ENCODE results near the gene ZDHHC9. TPM values are rescaled to one million over a fixed set of nuclear protein-coding genes. Genes with fewer than 3 reads are reported as not detected.

Gene ZDHHC9
- polyA plus RNA-seq, 1 of the 3 experiments (the other 2 are of a cell fraction), result 8.1 TPM

DNA sequence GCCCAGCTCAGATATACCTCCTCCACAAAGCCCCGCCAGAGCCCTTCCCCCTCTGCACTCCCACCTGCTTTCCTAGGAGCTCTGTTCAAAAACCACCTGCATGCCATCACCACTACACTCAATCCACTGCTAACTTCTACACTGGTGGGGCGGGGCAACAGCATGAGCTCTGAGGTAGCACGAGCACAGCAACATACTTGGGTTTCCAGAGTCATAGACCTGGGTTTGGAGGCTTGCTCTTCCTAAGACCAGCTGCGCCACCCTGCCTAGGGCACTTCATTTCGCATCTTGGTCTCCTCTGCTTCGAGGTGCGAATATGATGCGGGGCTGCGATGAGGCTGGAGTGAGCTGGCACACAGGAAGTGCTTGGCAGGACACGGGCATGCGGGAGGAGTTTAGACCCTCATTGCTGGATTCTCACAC, 60.4 kb downstream of the ZDHHC9 start:
- H3K4me2 ChIP-seq, result no peak overlapping the region
- no peak overlapping the region for H3K27ac ChIP-seq (ENCODE audit: low read depth in 2 of 2, low read length in 1 of 2)
- H3K9me3 ChIP-seq, result no peaks in the 10 kb centered on the region
- DNase-seq, result no peak
- CTCF ChIA-PET, result interaction anchor here (0.6 to 1.4 kb wide), 4 partner anchors 142 to 294 kb away, joined by 3 read pairs; no protein-coding TSS in a partner anchor
- H3K36me3 ChIP-seq (replicated peaks in 1 of 2; ENCODE audit: control insufficient read depth in 1 of 2, insufficient read depth in 2 of 2, low read length in 1 of 2), result no peaks in the 10 kb centered on the region
- POLR2A ChIA-PET, result no interaction called here
- no peaks in the 10 kb centered on the region for H4K20me1 ChIP-seq (ENCODE audit: insufficient read depth)
- H3K79me2 ChIP-seq (ENCODE audit: insufficient read depth), result no peaks in the 10 kb centered on the region
- no peak overlapping the region for H3K9ac ChIP-seq
- TF ChIP-seq GATA2 (CRISPR knock-in tag; IDR thresholded peaks at IDR 0.05), result no peak
- no peak for TF ChIP-seq POLR2AphosphoS5 (IDR thresholded peaks at IDR 0.05; ENCODE audit: low read depth, low read length)
- TF ChIP-seq, protein P1, sequence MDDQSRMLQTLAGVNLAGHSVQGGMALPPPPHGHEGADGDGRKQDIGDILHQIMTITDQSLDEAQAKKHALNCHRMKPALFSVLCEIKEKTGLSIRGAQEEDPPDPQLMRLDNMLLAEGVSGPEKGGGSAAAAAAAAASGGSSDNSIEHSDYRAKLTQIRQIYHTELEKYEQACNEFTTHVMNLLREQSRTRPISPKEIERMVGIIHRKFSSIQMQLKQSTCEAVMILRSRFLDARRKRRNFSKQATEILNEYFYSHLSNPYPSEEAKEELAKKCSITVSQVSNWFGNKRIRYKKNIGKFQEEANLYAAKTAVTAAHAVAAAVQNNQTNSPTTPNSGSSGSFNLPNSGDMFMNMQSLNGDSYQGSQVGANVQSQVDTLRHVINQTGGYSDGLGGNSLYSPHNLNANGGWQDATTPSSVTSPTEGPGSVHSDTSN (IDR thresholded peaks at IDR 0.05), result no peak
- TF ChIP-seq, protein P2, sequence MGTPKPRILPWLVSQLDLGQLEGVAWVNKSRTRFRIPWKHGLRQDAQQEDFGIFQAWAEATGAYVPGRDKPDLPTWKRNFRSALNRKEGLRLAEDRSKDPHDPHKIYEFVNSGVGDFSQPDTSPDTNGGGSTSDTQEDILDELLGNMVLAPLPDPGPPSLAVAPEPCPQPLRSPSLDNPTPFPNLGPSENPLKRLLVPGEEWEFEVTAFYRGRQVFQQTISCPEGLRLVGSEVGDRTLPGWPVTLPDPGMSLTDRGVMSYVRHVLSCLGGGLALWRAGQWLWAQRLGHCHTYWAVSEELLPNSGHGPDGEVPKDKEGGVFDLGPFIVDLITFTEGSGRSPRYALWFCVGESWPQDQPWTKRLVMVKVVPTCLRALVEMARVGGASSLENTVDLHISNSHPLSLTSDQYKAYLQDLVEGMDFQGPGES (IDR thresholded peaks at IDR 0.05; ENCODE audit: low read depth, low read length), result no peak
- no peak for TF ChIP-seq NFIC (IDR thresholded peaks at IDR 0.05; ENCODE audit: borderline replicate concordance)
- TF ChIP-seq FOXM1 (IDR thresholded peaks at IDR 0.05; ENCODE audit: low read depth), result no peak
- TF ChIP-seq, protein P3, sequence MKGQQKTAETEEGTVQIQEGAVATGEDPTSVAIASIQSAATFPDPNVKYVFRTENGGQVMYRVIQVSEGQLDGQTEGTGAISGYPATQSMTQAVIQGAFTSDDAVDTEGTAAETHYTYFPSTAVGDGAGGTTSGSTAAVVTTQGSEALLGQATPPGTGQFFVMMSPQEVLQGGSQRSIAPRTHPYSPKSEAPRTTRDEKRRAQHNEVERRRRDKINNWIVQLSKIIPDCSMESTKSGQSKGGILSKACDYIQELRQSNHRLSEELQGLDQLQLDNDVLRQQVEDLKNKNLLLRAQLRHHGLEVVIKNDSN (IDR thresholded peaks at IDR 0.05; ENCODE audit: borderline replicate concordance, low read depth), result no peak
- TF ChIP-seq, protein P4, sequence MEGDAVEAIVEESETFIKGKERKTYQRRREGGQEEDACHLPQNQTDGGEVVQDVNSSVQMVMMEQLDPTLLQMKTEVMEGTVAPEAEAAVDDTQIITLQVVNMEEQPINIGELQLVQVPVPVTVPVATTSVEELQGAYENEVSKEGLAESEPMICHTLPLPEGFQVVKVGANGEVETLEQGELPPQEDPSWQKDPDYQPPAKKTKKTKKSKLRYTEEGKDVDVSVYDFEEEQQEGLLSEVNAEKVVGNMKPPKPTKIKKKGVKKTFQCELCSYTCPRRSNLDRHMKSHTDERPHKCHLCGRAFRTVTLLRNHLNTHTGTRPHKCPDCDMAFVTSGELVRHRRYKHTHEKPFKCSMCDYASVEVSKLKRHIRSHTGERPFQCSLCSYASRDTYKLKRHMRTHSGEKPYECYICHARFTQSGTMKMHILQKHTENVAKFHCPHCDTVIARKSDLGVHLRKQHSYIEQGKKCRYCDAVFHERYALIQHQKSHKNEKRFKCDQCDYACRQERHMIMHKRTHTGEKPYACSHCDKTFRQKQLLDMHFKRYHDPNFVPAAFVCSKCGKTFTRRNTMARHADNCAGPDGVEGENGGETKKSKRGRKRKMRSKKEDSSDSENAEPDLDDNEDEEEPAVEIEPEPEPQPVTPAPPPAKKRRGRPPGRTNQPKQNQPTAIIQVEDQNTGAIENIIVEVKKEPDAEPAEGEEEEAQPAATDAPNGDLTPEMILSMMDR (IDR thresholded peaks at IDR 0.05), result no peak
- TF ChIP-seq MEF2A (IDR thresholded peaks at IDR 0.05; ENCODE audit: borderline replicate concordance, low read depth), result no peak
- no peak for TF ChIP-seq TCF12 (IDR thresholded peaks at IDR 0.05)
- no peak for TF ChIP-seq CHD2 (IDR thresholded peaks at IDR 0.05; ENCODE audit: low read length, partially characterized antibody)
- no peak for TF ChIP-seq SMC3 (IDR thresholded peaks at IDR 0.05; ENCODE audit: low read depth, low read length)
- no peak for TF ChIP-seq RXRA (IDR thresholded peaks at IDR 0.05; ENCODE audit: borderline replicate concordance, low read depth)
- TF ChIP-seq JUND (IDR thresholded peaks at IDR 0.05), result no peak
- TF ChIP-seq, protein P5, sequence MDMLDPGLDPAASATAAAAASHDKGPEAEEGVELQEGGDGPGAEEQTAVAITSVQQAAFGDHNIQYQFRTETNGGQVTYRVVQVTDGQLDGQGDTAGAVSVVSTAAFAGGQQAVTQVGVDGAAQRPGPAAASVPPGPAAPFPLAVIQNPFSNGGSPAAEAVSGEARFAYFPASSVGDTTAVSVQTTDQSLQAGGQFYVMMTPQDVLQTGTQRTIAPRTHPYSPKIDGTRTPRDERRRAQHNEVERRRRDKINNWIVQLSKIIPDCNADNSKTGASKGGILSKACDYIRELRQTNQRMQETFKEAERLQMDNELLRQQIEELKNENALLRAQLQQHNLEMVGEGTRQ (IDR thresholded peaks at IDR 0.05; ENCODE audit: borderline replicate concordance, low read depth, low read length), result no peak
- no peak for TF ChIP-seq RFX5 (IDR thresholded peaks at IDR 0.05; ENCODE audit: low read length)
- TF ChIP-seq, protein P6, sequence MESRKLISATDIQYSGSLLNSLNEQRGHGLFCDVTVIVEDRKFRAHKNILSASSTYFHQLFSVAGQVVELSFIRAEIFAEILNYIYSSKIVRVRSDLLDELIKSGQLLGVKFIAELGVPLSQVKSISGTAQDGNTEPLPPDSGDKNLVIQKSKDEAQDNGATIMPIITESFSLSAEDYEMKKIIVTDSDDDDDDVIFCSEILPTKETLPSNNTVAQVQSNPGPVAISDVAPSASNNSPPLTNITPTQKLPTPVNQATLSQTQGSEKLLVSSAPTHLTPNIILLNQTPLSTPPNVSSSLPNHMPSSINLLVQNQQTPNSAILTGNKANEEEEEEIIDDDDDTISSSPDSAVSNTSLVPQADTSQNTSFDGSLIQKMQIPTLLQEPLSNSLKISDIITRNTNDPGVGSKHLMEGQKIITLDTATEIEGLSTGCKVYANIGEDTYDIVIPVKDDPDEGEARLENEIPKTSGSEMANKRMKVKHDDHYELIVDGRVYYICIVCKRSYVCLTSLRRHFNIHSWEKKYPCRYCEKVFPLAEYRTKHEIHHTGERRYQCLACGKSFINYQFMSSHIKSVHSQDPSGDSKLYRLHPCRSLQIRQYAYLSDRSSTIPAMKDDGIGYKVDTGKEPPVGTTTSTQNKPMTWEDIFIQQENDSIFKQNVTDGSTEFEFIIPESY (IDR thresholded peaks at IDR 0.05; ENCODE audit: borderline replicate concordance, low read depth), result no peak
- no peaks in the 10 kb centered on the region; a peak in 1 of 4 replicates for H3K4me1 ChIP-seq (ENCODE audit: control insufficient read depth in 1 of 2, insufficient read depth in 2 of 2, low read depth in 1 of 2, low read length in 1 of 2)
- no peaks in the 10 kb centered on the region for H3F3A ChIP-seq (replicated peaks; ENCODE audit: insufficient read depth)
- no peak overlapping the region for H2AFZ ChIP-seq (ENCODE audit: low read depth)
- H3K9me2 ChIP-seq, result no peaks in the 10 kb centered on the region
- 33% methylated on average over 5 of the region's 11 CpGs for WGBS (ENCODE audit: low lambda C conversion rate)
- H3K27me3 ChIP-seq (ENCODE audit: insufficient read depth), result peaks cover 10% of the 10 kb centered on the region; the same call in 1 of the 2 replicates
- no peak overlapping the region for H3K4me3 ChIP-seq (ENCODE audit: low read depth in 2 of 2, low read length in 1 of 2)
